GM12878 (cell line): Measurements from ENCODE around the gene KRT7. TPM values are rescaled to one million over a fixed set of nuclear protein-coding genes. Genes with fewer than 3 reads are reported as not detected.
A peak's percentile ranks its signal among the peaks of the same experiment; 100 is the strongest.

Experiments used
- ATAC-seq: fragments of 200-7000 bp; cut with Tn5 transposase; 3 replicates; pipeline ENCODE4 v1.9.1; 2020; ENCODE audit warnings: mild to moderate bottlenecking, moderate library complexity
- BruUV-seq: library from RNA; stranded (reverse); fragments of 400-500 nt; replicated peaks from 2 replicates; lab custom pipeline; 2021; lab: Mats Ljungman, UMichigan
- CTCF ChIA-PET: fragments of 300-600 bp; sonication (Branson Sonifier 250); formaldehyde crosslinking; extraction: SDS; loops from one replicate; lab custom pipeline; 2021; ENCODE audit warnings: inconsistent platforms; lab: Yijun Ruan, JAX
- POLR2A ChIA-PET: fragments of 350-600 bp; formaldehyde crosslinking; extraction: SDS; loops from one replicate; lab custom pipeline; 2021; ENCODE audit warnings: inconsistent platforms; lab: Charles Lee
- RAD21 ChIA-PET: fragments of 300-600 bp; sonication (Branson Sonifier 250); formaldehyde crosslinking; loops from one replicate; lab custom pipeline; 2023; ENCODE audit warnings: antibody characterized with exemption; ENCODE audit not compliant: unreplicated experiment; lab: Charles Lee
- SMC1A ChIA-PET: fragments of 300-600 bp; sonication (Branson Sonifier 250); formaldehyde crosslinking; loops from one replicate; lab custom pipeline; 2023; ENCODE audit not compliant: unreplicated experiment, uncharacterized antibody; lab: Charles Lee
- DNase-seq: peaks from one replicate; pipeline ENCODE4 v3.0.0-alpha.2; 2011; ENCODE audit warnings: low read depth, low spot score
- FAIRE-seq: peaks from 3 replicates; lab custom pipeline; 2011; peaks lifted over from hg19 to GRCh38; lab: Jason Lieb, UNC
- H2AFZ ChIP-seq: 2 replicates; pipeline ENCODE4 v1.6.0; 2011; ENCODE audit warnings: low read depth, low read length, control low read depth; ENCODE audit not compliant: control insufficient read depth
- H3K27ac ChIP-seq: 2 replicates; pipeline ENCODE4 v1.5.1; 2011; ENCODE audit warnings: control low read depth; ENCODE audit not compliant: control insufficient read depth, insufficient read depth
- H3K27me3 ChIP-seq, 2 experiments: replicated peaks in 1 of 2; 2 replicates each; pipeline versions ENCODE4 v1.6.0 to v1.6.1; 2011; ENCODE audit warnings: low read length in 1 of 2; ENCODE audit not compliant: control insufficient read depth in 2 of 2, insufficient read depth in 2 of 2
- H3K36me3 ChIP-seq, 2 experiments: 2 replicates each; pipeline ENCODE4 v1.5.1; 2011; ENCODE audit warnings: low read length in 1 of 2; ENCODE audit not compliant: control insufficient read depth in 2 of 2, insufficient read depth in 2 of 2
- H3K4me1 ChIP-seq: 2 replicates; pipeline ENCODE4 v1.6.1; 2011; ENCODE audit warnings: mild to moderate bottlenecking, low read length, moderate library complexity, mixed read lengths; ENCODE audit not compliant: control insufficient read depth, insufficient read depth
- H3K4me2 ChIP-seq: 2 replicates; pipeline ENCODE4 v1.6.0; 2011; ENCODE audit warnings: control low read depth; ENCODE audit not compliant: control insufficient read depth, insufficient read depth
- H3K4me3 ChIP-seq: fragments of 200-600 bp; sonication (generic); 2 replicates; pipeline ENCODE4 v1.5.1; 2016
- H3K79me2 ChIP-seq: 2 replicates; pipeline ENCODE4 v1.6.0; 2011; ENCODE audit warnings: low read length; ENCODE audit not compliant: control insufficient read depth, insufficient read depth
- H3K9ac ChIP-seq: 2 replicates; pipeline ENCODE4 v1.8.0; 2011; ENCODE audit warnings: low read length, control low read depth, mixed read lengths; ENCODE audit not compliant: control insufficient read depth, insufficient read depth
- H3K9me3 ChIP-seq: replicated peaks from 3 replicates; pipeline ENCODE4 v1.5.1; 2011; ENCODE audit warnings: mild to moderate bottlenecking, low read length; ENCODE audit not compliant: control insufficient read depth, insufficient read depth
- H4K20me1 ChIP-seq: 2 replicates; pipeline ENCODE4 v1.6.0; 2011; ENCODE audit not compliant: control insufficient read depth, insufficient read depth
- CHD2 ChIP-seq: IDR thresholded peaks from 2 replicates; pipeline ENCODE4 v1.6.1; 2011; ENCODE audit warnings: low read depth, low read length, improper control_type of control experiment, borderline replicate concordance
- CUX1 ChIP-seq: IDR thresholded peaks from 2 replicates; pipeline ENCODE4 v1.6.1; 2012; ENCODE audit warnings: improper control_type of control experiment, low read depth, low read length; ENCODE audit not compliant: insufficient replicate concordance
- HDAC6 ChIP-seq: fragments of 200-600 bp; sonication (generic); IDR thresholded peaks from one replicate; pipeline ENCODE4 v1.8.0; 2017; ENCODE audit warnings: antibody characterized with exemption; ENCODE audit not compliant: unreplicated experiment
- MEF2A ChIP-seq: IDR thresholded peaks from 2 replicates; pipeline ENCODE4 v1.6.1; 2011; ENCODE audit warnings: low read depth, mild to moderate bottlenecking, low read length, moderate library complexity; ENCODE audit not compliant: insufficient read depth
- STAT1 ChIP-seq: fragments of 450-650 bp; conservative IDR thresholded peaks from 2 replicates; pipeline ENCODE4 v1.6.1; 2014; ENCODE audit warnings: antibody characterized with exemption, mild to moderate bottlenecking
- STAT3 ChIP-seq: IDR thresholded peaks from 2 replicates; pipeline ENCODE4 v1.6.1; 2011; ENCODE audit warnings: low read depth, low read length, improper control_type of control experiment
- TARDBP ChIP-seq: IDR thresholded peaks from 2 replicates; pipeline ENCODE4 v1.6.1; 2016; ENCODE audit warnings: borderline replicate concordance
- ZBTB40 ChIP-seq: fragments of 450-650 bp; IDR thresholded peaks from 2 replicates; pipeline ENCODE4 v1.6.1; 2016; ENCODE audit warnings: mild to moderate bottlenecking, moderate library complexity, borderline replicate concordance
- WGBS: methylation state at CpG from one replicate; pipeline ENCODE4 v1.1.6; 2016; ENCODE audit warnings: low lambda C conversion rate; ENCODE audit not compliant: insufficient replicate concordance, insufficient coverage; ENCODE audit errors: missing lambda C conversion rate; 5-methylcytosine and 5-hydroxymethylcytosine counted together
- in situ Hi-C: fragments of 300-500 bp; cut with MboI; formaldehyde crosslinking; loops from 9 replicates; pipeline ENCODE4 v1.14.3; 2018; ENCODE audit warnings: mixed read lengths
- intact Hi-C: fragments of 100-400 bp; cut with micrococcal nuclease; formaldehyde crosslinking; loops from one replicate; pipeline ENCODE4 v1.14.2; 2022; ENCODE audit not compliant: unreplicated experiment
- polyA plus RNA-seq, 11 experiments: library from polyadenylated mRNA; depleted of rRNA in 4 of 11; unstranded in 6 of 11; stranded (reverse) in 5 of 11; fragments of >200 nt; fragmentation: Nextera tagmentation in 4 of 11; fragmentation: Illumina TruSeq in 1 of 11; extraction: Ambion mirVana in 4 of 11; extraction: Trizol in 1 of 11; gene quantifications; 1 replicate in 1 of 11; 2 replicates in 10 of 11; pipeline versions ENCODE4 v1.2.1 to v1.2.3, GENCODE V29; 2011 to 2016; ENCODE audit warnings: inconsistent platforms in 2 of 11, missing spikeins in 2 of 11, low read depth in 1 of 11
- total RNA-seq, 4 experiments: library from RNA; depleted of rRNA in 3 of 4; stranded (reverse); fragments of >200 nt in 3 of 4; fragmentation: Illumina TruSeq in 1 of 4; extraction: Trizol in 1 of 4; gene quantifications; 2 replicates each; pipeline versions ENCODE4 v1.2.1 to v1.2.3, GENCODE V29; 2013 to 2021
- TF ChIP-seq, protein P1 (sequence below): fragments of 450-650 bp; IDR thresholded peaks from 2 replicates; pipeline ENCODE4 v1.6.1; 2017; ENCODE audit warnings: low read depth, mild to moderate bottlenecking, moderate library complexity

KRT7 gene
- total and polyA plus RNA-seq, 10 of the 15 experiments (the other 5 are each of a cell fraction or from before 2014, with no cell fraction given) = 0.90 to 18.7 (median 4.8) TPM

DNA sequence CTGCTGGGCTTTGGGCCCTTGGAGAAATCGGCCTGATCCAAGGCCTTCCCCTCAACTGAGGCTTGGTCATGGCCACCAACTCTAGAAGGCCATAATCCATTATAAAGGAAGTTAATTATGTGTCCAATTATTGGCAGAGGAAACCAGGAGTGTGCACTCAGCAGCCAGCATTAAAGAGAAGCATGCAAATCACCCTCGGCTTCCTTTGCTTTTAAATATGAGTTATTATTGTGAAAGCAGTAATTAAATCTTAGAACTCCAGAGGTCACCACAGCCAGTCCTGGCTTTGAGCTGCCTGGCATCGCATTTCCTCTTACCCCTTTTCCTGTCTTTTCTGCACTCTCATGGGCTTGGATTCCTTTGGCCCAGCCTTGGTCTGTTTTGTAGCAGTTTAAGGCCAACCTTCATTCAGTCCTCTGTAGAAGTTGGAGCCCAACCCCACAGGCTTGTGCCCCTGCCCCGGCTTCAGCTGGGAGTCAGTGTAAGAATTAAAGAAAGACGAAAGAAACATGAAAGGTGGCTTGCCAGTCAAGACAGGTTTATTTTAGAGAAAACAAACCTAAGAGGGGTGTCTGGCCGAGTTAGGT is 26.7 kb downstream of the KRT7 start (continued):
- TF ChIP-seq CUX1 (no peak), HDAC6 (no peak), STAT3 (no peak)

- H3K9ac ChIP-seq = no peak overlapping the region
- WGBS = 18% methylated on average over 9 of the region's 9 CpGs
- H3K79me2 ChIP-seq = no peaks in the 10 kb centered on the region
- FAIRE-seq (peak; percentile 41), DNase-seq (no peak), ATAC-seq (no peak)
- no TSS peak for BruUV-seq
- intact Hi-C loops = no loop called here
- H3K4me1 ChIP-seq = no peaks in the 10 kb centered on the region
- ChIA-PET POLR2A (no interaction called here), CTCF (interaction anchor here (1.1 to 1.3 kb wide), 2 partner anchors 19 to 39 kb away, joined by 3 to 7 read pairs; no protein-coding TSS in a partner anchor), SMC1A (no interaction called here), RAD21 (no interaction called here)
- in situ Hi-C loops = no loop called here
- no peak overlapping the region for H3K4me3 ChIP-seq
- H3K4me2 ChIP-seq = no peak overlapping the region
- H3K27ac ChIP-seq = no peak overlapping the region
- H3K9me3 ChIP-seq = no peaks in the 10 kb centered on the region; the same call in 2 of the 3 replicates
- no peaks in the 10 kb centered on the region for H3K36me3 ChIP-seq
- H3K27me3 ChIP-seq = peaks cover 1 to 6% of the 10 kb centered on the region in 2 experiments; a peak in 2 of 4 replicates
- H4K20me1 ChIP-seq = no peaks in the 10 kb centered on the region
- no peak overlapping the region for H2AFZ ChIP-seq
- TF ChIP-seq MEF2A (no peak), ZBTB40 (no peak), CHD2 (no peak), STAT1 (no peak), TARDBP (no peak)
- TF ChIP-seq, protein P1, sequence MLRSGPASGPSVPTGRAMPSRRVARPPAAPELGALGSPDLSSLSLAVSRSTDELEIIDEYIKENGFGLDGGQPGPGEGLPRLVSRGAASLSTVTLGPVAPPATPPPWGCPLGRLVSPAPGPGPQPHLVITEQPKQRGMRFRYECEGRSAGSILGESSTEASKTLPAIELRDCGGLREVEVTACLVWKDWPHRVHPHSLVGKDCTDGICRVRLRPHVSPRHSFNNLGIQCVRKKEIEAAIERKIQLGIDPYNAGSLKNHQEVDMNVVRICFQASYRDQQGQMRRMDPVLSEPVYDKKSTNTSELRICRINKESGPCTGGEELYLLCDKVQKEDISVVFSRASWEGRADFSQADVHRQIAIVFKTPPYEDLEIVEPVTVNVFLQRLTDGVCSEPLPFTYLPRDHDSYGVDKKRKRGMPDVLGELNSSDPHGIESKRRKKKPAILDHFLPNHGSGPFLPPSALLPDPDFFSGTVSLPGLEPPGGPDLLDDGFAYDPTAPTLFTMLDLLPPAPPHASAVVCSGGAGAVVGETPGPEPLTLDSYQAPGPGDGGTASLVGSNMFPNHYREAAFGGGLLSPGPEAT = no peak
These were observed 27.5 kb downstream of the KRT7 start for GRCh38 chr12:52260361-52261207.
